NCI-H2227 (cell line): Measurements from ENCODE around the gene SCRG1.

Experiments
- DNase-seq: peaks from one replicate; lab custom pipeline; 2025; ENCODE audit not compliant: unreplicated experiment; lab: John Stamatoyannopoulos, UW

Gene SCRG1

DNA sequence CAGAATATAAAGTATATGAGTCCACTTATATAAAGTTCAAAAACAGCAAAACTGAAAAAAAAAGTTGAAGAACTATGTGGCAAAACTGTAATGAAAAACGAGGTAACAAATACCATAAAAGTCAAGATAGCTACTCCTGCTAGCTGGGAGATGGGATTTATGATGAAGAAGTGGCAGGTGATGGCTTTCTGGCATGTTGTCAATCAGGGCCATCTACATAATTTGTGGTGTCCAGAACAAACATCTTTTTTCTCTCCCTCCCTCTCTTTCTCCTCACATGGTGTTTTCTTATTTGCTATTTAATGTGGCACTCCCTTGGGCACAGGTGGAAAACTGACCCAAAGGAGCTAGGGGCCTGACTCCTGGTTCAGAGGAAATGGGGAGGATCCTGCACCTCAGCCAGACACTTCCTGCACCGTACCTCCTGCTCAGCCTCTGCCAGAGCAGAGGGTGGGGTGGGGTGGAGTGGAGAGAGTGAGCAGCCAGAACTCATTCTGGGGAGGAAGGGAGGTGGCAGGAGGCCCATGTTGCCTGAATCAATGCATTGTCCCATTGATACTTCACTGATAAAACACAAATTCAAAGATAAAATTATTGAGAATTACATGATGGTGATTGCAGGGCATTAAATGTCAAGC lies 33.4 kb downstream of the SCRG1 start:
- no peak for DNase-seq

DNA sequence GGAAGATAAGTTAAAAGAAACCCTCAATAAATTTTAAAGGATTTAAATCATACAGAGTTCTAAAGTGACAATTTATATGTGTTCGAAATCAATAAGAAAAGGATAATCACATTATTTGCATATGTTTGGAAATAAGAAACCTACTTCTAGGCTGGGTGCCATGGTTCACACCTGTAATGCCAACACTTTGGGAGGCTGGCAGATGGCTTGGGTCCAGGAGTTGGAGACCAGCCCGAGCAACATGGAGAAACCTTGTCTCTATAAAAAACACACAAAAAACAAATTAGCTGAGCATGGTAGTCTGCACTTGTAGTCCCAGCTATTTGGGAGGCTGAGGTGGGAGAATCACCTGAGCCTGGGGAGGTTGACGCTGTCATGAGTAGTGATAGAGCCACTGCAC lies 36.2 kb downstream of the SCRG1 start:
- no peak for DNase-seq

DNA sequence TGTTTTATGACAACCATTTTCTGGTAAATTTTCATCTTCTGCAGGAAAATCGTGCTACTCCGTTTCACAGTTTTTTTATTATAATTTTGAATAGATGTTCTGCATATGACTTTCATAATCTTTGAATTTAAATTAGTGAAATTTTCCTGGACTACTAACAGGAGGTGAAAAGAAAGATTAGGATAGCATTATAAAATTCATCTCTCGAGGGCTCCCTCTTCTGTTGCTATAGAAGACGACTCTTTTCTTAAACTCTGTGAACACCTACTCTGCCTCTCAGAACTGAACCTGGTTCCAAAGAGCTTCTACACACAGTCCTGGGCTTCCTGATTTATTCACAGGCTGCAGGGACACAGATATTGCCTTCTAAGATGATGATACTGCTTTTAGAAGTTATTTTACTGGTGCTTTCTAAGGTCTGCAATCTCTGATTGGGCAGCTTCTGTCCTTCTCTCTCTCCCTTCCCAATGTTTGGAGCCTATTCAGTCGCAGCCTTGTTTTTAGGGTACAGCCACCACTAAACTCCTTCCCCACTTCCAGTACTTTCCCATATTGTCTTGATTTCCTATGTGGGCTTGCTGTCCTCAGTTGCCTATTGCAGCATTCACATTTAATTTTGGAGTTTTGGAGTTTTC lies 38.2 kb downstream of the SCRG1 start:
- no peak for DNase-seq

DNA sequence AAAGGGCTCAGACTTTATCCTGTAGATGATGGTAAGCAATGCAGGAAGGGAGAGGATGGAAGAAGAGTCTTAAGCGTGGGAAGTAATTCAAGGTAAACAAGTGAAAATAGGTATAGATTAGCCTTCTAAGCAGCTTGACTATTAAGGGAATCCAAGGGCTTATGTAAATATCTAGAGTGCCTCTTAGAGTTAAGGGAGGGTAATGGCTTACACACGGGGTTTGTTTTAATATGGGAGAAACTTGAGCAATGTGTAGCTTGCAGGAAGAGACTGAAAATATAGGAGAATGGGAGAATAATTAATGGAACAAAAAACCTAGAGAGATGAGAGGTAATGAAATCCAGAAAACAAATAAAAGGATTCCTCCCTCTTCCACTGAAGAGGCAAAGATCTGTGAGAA lies 41.0 kb downstream of the SCRG1 start:
- DNase-seq = no peak

DNA sequence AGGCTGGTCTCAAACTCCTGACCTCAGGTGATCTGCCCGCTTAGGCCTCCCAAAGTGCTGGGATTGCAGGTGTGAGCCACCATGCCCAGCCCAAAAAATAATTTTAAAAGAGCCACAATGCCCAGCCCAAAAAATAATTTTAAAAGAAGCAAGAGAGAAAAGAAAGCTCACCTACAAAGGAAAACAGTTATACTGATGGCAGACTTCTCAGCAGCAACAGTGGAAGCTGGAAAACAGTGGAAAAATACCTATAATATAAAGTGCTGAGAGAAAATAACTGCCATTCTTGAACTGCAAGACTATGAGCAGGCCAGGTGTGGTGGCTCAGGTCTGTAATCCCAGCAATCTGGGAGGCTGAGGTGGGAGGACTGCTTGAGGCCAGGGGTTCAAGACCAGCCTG lies 51.4 kb downstream of the SCRG1 start:
- no peak for DNase-seq

DNA sequence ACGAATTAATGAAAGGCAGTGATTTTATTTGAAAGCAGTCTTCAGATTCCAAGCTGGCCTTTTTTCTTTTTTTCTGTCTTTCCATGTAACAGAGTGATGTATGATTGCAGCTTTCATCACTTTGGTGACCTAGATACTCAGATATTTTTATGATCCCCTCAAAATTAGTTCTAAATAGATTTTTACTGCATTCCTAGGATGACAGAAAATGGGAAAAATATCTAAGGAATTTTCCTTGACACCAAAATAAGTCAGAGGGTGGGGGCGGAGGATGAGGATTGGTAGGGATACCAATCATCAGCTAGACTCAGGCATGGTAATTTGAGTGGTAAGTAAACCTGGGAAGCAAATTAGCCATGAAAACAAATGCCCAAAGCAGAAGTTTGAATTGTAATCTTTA lies 52.8 kb downstream of the SCRG1 start:
- no peak for DNase-seq

DNA sequence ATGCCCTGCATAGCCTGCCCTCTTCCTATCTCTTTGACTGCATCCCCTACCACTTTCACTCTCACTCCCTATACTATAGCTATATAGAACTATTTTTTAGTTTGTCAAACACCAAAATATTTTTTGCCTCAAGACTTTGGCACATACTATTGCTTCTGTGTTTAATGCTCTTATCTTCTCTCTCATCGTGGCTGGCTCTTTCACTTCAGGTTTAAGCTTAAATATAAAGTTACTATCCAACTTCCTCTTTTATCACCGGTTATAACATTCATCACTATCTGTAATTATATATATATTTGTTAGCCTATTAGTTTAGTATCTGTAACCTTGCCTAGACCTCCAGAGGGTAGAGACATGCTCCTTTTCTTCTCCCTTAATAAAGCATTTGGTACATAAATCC lies 53.3 kb downstream of the SCRG1 start:
- no peak for DNase-seq

DNA sequence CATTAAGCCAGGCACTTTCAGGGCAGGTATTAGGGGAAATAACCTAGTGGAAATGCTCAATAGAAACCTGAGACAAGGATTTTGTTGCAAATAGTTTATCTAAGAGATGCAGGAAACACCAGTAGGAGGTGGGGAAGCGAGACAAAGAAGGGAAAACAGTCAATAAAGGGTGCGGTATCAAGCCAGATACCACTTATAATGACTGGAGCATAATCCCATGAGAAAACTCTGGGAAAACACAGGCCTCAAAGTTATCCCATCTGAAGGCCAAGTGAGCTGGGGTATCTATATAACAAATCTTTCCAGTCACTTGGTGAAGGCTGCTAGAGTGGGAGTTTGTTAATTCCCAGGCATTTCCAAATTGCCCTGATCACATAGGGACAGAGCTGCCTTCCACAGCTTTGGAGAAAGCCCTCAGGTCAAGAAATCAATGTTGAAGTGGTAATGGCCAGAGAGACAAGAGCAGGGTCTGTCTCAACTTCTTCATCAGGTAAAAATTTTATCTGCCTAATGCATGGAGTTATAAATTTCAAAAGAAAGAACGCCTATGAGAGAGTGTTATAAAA lies 55.0 kb downstream of the SCRG1 start:
- DNase-seq = no peak

DNA sequence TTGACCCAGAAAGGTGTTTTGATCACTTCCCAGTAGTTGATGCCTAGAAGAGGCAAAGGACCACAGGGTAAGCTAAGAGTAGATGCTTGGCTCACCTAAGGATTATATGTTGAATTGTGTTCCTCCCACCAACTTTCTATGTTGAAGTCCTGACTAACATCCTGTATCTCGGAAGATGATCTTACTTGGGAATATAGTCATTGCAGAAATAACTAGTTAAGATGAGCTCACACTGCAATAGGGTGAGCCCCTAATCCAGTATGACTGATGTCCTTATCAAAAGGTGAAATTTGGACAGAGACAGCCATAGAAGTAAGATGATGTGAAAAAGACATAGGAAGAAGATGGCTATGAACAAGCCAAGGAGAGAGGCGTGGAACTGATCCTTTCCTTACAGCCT lies 61.5 kb downstream of the SCRG1 start:
- no peak for DNase-seq

DNA sequence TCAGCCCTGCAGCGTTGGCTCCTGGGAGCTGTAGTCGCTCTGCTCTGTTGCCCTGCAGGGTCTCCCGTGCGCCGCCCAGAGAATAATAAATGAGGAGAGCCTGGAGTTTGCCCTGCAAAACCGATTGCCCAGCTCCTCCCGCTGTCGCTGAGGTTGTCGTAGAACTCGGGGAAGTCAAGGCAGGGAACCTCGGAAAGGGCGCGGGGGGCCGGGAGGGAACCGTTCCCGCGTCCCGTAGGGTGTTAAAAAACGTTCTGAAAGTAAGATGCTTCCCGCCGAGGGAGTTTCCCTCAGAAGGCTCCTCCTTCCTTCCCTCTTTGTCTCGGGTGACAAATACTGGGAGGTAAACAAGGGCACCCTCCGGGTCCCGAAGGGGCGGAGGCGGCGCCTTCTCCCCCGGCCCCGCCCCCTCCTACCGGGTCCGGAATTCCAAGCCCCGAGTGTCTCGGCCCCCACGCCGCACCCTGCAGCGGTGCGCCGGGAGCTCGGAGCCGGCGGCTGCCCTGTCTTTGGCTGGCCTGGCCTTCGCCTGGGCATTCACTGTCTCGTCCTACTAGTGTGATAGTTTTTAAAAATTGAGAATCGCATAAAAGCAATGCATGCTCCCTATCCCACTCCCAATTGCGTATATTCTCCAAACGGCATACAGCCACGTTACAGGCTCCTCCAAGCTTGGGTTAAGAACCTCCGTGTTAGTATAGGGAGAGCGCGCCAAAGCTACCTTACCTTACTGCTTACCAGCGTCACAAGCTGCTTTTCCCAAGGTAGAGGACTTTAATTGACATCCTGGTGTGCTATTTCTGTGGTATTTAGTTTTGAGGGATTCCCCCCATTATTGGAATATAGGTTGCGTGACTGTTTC lies 63.8 kb downstream of the SCRG1 start:
- peak; percentile 86 for DNase-seq
